Activated CD8-positive, alpha-beta memory T cell treated with anti-CD3 and anti-CD28 coated beads, Interleukin-2, amount 50 U/mL, for 1 hour (primary cell): Measurements from ENCODE around the gene GALNT5.
"Not testable (repeated sequence)": the region's sequence is repeated elsewhere in the genome, so short reads cannot be mapped to it uniquely, and the experiment has no call there.

Source experiments
- DNase-seq: peaks from one replicate; pipeline ENCODE4 v3.0.0-alpha.2; 2020; ENCODE audit errors: extremely low read depth

GALNT5 gene

DNA sequence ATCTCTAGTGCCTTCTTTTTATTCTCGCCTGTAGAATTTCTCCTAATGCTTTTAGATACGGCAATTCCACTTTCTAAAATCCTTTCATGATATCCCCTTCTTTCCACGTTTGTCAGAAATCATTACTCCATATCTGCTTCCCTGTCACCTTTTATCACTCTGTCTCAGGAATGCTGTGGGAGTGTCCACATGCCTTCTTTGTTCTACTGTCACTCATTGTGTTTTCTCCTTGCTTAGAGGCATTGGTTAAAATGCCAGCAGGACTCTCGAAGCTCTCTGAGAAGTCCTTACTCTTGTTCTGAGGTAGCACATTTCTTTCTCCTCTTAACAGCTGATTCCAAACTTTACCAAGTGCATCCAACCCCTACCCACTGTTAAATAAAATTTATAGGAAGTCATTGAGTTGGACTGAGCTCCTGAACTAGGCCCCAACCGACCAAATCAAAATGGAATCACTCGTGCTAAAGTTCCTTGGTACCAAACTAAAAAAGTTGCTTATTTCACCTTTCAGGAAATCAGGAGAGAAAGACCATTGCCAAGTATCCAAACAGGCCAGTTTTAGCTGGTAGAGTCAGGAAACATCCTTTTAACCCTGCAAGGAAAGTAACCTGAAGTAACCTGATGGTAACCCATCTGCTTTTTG, 10.6 kb upstream of the GALNT5 start:
- no peak for DNase-seq

GRCh38 chr2:157250836-157251235, 6.7 kb upstream of the GALNT5 start:
- no peak for DNase-seq

DNA sequence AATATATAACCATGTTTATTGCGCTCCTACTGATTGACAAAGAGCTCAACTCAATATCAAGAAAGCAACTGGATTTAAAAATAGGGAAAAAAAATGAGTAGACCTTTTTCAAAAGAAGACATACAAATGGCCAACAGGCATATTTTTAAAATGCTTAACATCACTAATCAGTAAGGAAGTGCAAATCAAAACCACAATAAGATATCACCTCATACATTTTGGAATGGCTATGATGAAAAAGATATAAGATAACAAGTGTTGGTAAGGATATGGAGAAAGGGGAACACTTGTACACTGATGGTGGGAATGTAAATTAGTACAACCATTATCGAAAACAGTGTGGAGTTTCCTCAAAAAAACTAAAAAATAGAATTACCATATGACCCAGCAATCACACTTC, 5.6 kb upstream of the GALNT5 start:
- DNase-seq = no peak

GRCh38 chr2:157252529-157252928, 5.0 kb upstream of the GALNT5 start:
- no peak for DNase-seq

DNA sequence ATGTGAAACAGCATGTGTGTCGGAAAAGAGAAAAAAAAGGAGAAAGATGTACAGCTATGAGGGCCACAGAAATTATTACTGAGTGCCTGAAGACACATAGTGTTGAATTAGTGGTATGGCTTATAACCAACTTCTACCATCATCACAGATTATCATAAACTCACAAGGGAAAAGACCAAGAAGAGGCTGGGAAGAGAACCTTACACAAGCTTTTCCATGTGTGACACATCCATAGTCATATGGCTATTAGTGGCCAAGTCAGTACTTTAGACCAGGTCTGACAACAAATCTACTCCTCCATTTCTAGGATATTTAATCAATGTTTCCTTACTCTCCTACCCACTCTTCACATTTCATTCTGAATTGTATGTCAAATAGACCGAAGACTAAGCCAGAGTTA, 3.5 kb upstream of the GALNT5 start:
- DNase-seq = no peak

DNA sequence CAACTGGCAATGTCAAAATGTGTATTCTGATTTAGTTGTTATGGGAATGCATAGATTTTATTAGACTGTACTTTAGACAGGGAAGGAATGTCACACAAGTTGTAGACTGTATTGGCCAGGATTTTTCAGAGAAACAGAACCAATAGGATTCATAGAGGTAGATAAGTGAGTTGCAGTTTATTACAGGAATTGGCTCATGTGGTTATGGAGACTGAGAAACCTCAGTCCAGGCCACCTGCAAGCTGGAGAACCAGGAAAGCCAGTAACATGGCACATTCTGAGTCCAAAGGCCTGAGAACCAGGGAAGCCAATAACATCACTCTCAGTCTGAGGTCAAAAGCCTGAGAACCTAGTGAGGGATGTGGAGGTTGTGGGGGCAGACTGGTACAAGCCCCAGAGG, 1.8 kb upstream of the GALNT5 start:
- DNase-seq = no peak

DNA sequence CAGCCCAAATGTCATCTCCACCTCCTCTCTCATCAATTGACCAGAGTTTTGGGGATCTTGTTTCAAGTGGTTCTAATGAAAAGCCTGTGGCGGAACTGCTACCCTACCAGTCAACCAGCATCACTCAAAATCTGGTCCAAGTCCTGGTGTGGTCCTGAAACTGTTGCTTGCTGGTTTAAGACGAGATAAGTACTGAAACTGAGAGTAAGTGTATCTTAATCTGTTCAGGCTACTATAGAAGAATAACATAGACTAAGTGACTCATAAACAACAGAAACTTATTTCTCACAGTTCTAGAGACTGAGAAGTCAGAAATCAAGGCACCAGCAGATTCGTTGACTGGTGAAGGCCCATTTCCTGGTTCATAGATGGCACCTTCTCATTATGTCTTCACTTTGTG, 879 bp upstream of the GALNT5 start:
- DNase-seq = no peak

- DNase-seq = no peak
These were observed 1.2 kb downstream of the GALNT5 start for GRCh38 chr2:157258520-157259326.

DNA sequence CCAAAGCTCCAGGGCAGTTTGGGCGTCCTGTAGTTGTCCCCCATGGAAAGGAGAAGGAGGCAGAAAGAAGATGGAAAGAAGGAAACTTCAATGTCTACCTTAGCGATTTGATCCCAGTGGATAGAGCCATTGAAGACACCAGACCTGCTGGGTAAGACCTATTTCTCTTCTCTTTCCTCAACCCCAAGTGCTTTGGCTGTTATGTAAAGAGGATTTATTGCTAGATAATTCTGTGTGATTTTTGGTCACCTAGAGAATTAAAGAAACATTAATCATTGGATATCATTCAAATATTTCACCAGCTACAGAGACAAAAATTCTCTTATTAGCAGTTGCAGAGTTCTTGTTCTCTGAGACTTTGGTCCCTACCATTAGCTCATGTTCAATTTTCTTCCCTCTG, 1.9 kb downstream of the GALNT5 start:
- DNase-seq = no peak

DNA sequence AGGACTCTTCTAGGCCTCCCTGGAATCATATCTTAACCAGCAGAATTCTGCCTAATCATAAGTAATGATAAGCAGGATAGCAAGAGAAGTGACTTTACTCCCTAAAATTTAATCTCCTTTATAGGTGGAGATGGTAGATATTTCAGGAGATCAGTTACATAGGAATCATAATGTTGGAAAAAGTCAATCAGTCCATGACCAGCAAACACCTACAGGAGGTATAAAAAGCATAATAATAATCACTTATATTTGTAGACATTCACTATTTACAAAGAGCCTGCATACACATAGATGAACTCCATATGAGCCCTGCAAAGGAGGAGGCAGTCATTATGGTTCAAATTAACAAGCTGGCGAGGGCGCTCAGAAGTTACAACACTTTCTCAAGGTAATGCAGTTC, 2.5 kb downstream of the GALNT5 start:
- DNase-seq = no peak

- no peak for DNase-seq
These were observed 3.2 kb downstream of the GALNT5 start for GRCh38 chr2:157260533-157261198.

GRCh38 chr2:157261199-157261782, 3.8 kb downstream of the GALNT5 start:
- DNase-seq = no peak

- DNase-seq = no peak
These were observed 4.7 kb downstream of the GALNT5 start for GRCh38 chr2:157262248-157262647.

DNA sequence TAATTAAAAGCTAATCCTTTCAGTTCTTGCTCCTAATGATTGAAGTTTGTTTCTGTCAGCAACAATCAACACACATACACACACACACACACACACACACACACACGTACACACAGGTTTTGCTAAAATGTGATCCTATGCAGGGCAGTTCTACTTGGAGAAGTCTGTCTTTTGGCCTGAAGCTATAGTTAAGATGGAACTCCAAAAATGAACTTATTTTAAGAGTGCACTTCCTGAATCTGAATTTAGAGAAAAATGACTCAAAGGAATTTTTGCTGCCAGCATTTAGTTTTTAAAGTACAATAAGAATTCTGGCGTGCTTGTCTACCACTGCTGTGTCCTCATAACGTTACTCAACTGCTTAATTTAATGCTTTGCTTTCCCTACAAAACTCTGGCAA, 6.6 kb downstream of the GALNT5 start:
- no peak for DNase-seq

DNA sequence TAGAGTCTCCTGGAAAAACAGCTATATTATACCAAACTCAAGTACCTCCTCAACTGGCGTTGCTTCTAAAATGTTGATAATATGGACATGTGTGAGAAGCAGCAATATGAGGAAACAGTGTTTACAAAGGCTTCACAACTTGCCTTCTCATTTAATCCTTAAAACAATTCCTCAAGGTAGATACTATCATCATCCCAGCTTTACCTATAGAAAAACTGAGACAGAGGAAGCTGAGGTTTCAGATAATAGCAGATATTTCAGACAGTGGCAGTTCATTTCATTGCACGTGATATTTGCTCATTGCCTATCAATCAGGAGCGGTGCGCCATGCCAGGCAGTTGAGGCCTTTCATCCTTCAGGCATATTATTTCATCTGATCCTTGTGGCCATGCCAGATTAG, 8.3 kb downstream of the GALNT5 start:
- no peak for DNase-seq

- no peak for DNase-seq
These were observed 10.0 kb downstream of the GALNT5 start for GRCh38 chr2:157267476-157267875.

DNA sequence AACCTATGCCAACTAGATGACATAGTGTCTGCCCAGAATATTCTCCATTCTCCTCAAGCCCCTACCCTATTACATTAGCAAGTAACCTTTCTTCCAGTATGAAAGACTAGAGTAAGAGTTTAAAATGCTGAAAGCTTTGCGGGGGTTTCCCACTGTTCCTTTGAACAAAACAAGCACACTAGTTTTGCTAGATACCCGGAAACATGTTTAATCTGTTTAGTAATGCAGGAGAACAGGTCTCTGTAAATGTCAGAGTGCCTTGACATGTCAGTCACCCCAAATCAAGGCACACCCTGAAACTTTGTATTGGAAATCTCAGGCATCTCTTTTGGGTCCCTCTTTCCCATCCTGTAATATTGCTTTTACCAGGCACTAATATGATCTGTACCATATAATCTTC, 11.6 kb downstream of the GALNT5 start:
- no peak for DNase-seq

DNA sequence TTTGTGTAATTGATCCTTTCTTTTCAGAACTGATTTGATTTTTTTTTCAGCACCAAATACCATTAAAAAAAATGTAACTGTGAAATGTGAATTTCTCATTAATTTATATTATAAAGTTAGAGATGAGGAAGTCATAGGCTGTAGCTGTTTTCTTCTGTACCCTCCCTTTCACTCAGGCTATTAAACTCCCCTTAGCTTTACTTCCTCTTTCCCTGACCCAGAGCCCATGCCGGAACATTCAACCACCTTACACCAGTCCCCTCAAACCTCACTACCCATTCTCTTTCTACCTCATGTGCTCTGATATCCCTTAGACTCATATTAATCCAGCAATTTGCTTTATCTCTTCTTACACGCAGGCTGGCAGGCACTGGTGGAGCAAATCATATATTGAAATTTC, 12.4 kb downstream of the GALNT5 start:
- DNase-seq = no peak

- DNase-seq = no peak
These were observed 14.2 kb downstream of the GALNT5 start for GRCh38 chr2:157271590-157272203.

DNA sequence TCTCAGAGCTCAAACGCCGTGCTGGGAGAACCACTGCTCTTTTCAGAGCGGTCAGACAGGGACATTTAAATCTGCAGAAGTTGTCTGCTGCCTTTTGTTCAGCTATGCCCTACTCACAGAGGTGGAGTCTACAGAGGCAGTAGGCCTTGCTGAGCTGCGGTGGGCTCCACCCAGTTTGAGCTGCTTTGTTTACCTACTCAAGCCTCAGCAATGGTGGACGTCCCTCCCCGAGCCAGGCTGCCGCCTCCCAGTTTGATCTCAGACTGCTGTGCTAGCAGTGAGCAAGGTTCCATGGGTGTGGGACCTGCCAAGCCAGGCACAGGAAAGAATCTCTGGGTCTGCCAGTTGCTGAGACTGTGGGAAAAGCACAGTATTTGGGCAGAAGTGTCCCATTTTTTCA, 21.8 kb downstream of the GALNT5 start:
- not testable (repeated sequence) for DNase-seq

DNA sequence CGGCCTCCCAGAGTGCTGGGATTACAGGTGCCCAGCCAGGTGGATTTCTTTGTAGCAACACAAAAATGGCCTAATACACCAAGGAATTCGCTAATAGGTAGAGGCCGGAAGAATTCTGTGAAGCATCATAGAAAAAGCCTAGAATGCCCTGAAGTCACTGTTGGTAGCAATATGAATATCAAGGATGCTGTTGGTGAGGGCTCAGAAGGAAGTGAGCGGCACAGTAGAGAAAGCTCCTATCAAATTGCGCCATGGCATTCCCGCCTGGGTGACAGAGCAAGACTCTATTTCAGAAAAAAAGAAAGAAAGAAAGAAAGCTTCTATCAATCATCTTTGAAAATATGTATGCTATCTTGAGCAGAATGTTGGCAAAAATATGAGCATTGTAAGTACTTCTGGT, 23.8 kb downstream of the GALNT5 start:
- DNase-seq = no peak

GRCh38 chr2:157283468-157283867, 26.0 kb downstream of the GALNT5 start:
- no peak for DNase-seq
